NCI-H1930 (cell line): ENCODE results near the gene USP12.
"Not testable (repeated sequence)": the region's sequence is repeated elsewhere in the genome, so short reads cannot be mapped to it uniquely, and the experiment has no call there.

Source experiments
- DNase-seq, 2 experiments: peaks; one replicate each; lab custom pipeline; 2025; lab: John Stamatoyannopoulos, UW

The USP12 gene

GRCh38 chr13:27076421-27076820 is 95.2 kb downstream of the USP12 start:
- DNase-seq = peak; percentile 20 to 51

- DNase-seq = no peak
Measured at GRCh38 chr13:27073186-27073585, 98.4 kb downstream of the USP12 start.

GRCh38 chr13:27066123-27066522 is 105.5 kb downstream of the USP12 start:
- DNase-seq = not testable (repeated sequence)

- no peak for DNase-seq
Measured at GRCh38 chr13:27065582-27065981, 106.0 kb downstream of the USP12 start.

GRCh38 chr13:27064252-27064995 is 107.2 kb downstream of the USP12 start:
- DNase-seq = no peak

- no peak for DNase-seq
Measured at GRCh38 chr13:27057817-27058216, 113.8 kb downstream of the USP12 start.

GRCh38 chr13:27055526-27055925 is 116.1 kb downstream of the USP12 start:
- no peak for DNase-seq

GRCh38 chr13:27054760-27055159 is 116.9 kb downstream of the USP12 start:
- DNase-seq = no peak

GRCh38 chr13:27053902-27054595 is 117.6 kb downstream of the USP12 start:
- no peak for DNase-seq

- no peak for DNase-seq
Measured at GRCh38 chr13:27053210-27053884, 118.3 kb downstream of the USP12 start.

GRCh38 chr13:27052551-27053208 is 118.9 kb downstream of the USP12 start:
- no peak for DNase-seq

- DNase-seq = no peak
Measured at GRCh38 chr13:27047081-27047480, 124.5 kb downstream of the USP12 start.

- no peak for DNase-seq
Measured at GRCh38 chr13:27044837-27045570, 126.6 kb downstream of the USP12 start.

- no peak for DNase-seq
Measured at GRCh38 chr13:27043013-27043412, 128.6 kb downstream of the USP12 start.

- DNase-seq = no peak
Measured at GRCh38 chr13:27041341-27041740, 130.3 kb downstream of the USP12 start.

GRCh38 chr13:27040826-27041108 is 130.8 kb downstream of the USP12 start:
- no peak for DNase-seq

- no peak for DNase-seq
Measured at GRCh38 chr13:27039171-27039701, 132.4 kb downstream of the USP12 start.

GRCh38 chr13:27038323-27038722 is 133.3 kb downstream of the USP12 start:
- no peak for DNase-seq

- no peak for DNase-seq
Measured at GRCh38 chr13:27037571-27037970, 134.0 kb downstream of the USP12 start.

- DNase-seq = no peak
Measured at GRCh38 chr13:27037171-27037570, 134.4 kb downstream of the USP12 start.

GRCh38 chr13:27036236-27036981 is 135.2 kb downstream of the USP12 start:
- DNase-seq = no peak
